ENCODE results near the gene UPB1.
A peak's percentile ranks its signal among the peaks of the same experiment; 100 is the strongest.

The UPB1 gene

DNA sequence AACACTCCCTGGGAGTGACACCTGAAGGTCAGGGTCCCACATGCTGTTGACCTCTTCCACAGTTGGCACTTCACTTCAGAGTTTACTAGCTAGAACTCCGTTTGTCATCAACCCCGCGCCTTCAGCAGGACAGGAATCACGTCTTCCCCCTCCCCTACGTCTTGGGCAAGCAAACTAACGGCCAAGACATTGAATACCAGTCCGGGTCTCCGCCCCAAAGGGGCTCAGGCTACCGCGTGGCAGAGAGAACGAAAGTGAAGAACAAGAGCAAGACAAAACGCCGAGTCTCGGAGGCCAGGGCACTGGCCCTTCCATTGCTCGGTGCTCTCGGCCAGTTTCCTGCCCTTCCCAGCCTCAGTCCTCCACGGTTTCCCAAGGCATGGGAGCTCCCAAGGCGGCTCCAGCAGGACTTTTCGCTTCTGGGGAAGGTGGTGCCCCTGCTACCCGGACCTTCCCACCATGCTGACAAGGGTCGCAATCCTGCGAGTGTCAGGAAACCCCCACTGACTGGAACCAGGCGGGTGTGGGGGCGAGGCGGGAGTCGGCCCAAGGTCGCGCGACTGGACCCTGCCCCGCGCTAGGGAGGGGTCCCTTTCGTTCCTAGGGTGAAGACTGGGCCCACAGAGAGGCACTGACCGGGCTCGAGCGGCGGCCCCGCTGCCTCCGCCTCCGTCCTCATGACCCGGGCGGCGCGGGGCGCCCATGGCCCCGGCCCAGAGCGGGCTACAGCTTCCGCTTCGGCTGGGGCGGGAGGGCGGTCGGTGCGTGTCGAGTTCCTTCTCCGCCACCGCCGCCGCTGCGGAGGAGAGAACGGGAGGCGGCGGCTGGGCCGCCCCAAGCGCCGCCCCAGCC, 59.4 kb downstream of the UPB1 start, which contains the start of gene GUCD1:
Gene GUCD1 (minus strand): TSS at position 826 of the 852 bp plus-strand sequence. CDS start 147 bp downstream, at position 679.
- peak within 1 kb of the TSS; percentile 97 for H3K27ac ChIP-seq
- TF ChIP-seq ZFX (IDR thresholded peaks at IDR 0.05): peak; percentile 38
- TF ChIP-seq, protein P1, sequence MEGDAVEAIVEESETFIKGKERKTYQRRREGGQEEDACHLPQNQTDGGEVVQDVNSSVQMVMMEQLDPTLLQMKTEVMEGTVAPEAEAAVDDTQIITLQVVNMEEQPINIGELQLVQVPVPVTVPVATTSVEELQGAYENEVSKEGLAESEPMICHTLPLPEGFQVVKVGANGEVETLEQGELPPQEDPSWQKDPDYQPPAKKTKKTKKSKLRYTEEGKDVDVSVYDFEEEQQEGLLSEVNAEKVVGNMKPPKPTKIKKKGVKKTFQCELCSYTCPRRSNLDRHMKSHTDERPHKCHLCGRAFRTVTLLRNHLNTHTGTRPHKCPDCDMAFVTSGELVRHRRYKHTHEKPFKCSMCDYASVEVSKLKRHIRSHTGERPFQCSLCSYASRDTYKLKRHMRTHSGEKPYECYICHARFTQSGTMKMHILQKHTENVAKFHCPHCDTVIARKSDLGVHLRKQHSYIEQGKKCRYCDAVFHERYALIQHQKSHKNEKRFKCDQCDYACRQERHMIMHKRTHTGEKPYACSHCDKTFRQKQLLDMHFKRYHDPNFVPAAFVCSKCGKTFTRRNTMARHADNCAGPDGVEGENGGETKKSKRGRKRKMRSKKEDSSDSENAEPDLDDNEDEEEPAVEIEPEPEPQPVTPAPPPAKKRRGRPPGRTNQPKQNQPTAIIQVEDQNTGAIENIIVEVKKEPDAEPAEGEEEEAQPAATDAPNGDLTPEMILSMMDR (conservative IDR thresholded peaks at IDR 0.05): no peak

DNA sequence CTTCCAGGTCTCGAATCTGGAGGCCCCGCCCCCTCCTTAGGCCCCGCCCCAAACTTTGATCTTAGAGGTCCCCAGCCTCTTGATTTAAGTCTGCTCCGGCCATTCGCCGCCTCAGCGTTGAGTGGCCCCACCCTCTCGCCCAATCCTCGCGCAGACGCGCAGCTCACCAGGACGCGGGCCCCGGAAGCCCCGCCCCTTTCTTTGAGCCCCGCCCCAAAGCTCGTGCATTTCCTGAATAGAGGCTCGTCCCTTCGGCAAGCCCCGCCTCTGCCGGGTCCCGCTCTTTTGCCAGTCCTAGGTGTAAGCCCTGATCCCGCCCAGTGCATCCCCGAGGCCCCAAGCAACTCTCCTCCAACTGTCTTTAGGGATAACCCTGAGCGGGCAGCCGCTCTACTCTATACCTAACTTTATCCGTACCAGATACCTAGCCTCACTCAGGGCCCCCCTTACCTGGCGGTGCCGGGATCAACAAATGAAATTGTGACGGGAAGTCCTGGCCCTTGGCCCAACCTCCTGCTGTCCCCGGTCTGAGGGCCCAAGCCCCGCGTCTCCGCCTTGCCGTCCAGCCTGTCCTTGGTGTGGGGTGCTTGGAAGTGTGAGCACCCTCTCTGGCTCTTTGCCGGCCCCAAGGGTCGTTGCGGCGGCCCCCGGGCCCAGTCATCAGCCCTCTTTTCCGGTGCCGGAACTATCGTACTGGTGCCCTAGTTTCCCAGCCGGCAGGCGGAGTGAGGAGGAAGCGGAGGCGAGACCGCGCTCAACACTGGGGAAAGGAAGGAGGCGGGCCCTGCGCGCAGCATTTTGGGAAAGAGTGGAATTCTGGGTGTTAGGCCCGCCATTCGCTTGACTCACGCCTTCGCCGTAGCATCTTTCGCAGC, 60.3 kb downstream of the UPB1 start, which contains the start of gene SNRPD3:
Gene SNRPD3 (plus strand): TSS at position 835 of the 875 bp plus-strand sequence. CDS start 1,676 bp downstream, outside the sequence.
- TF ChIP-seq, protein P1 (conservative IDR thresholded peaks at IDR 0.05): no peak
- peak; percentile 90 for TF ChIP-seq ZFX (IDR thresholded peaks at IDR 0.05)
- H3K27ac ChIP-seq: peak within 1 kb of the TSS; percentile 97

DNA sequence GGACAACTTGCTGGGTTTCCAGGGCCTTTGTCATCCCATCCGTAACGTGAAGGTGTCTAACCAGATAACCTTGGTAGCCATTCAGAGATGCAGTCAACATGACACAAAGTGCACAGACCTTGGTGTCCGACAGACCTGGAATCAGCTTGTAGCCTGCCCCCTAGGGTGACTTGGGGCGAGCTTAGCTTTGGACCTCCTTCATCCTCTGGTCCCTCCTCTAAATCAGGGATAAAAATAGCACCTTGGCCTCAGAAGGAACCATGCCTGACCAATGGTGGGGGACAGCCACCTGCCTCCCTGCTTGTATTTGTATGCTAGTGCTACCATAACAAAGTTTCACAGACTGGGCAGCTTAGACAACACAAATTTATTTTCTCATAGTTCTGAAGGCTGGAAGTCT, 64.3 kb downstream of the UPB1 start:
- TF ChIP-seq, protein P1 (conservative IDR thresholded peaks at IDR 0.05): no peak
- no peak for TF ChIP-seq ZFX (IDR thresholded peaks at IDR 0.05)
- H3K27ac ChIP-seq: no peak overlapping the region

DNA sequence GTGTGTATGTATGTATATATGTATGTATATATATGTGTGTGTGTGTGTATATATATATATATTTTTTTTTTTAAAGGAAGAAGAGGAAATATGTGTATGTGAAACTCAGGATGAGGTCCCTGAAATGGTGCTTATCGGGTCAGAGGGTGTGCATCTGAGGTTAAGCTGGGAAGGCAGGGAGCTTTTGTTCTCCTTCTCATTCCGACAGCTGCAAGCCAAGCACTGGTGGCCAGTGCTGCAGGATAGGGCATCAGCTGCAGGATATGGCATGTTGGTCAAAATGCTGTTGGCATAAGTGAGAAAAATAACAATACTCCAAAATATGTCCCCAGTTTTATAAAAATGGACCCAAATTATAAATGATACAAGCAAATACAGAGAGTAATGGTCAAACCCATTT, 68.1 kb downstream of the UPB1 start:
- H3K27ac ChIP-seq: no peak overlapping the region
- TF ChIP-seq, protein P1 (conservative IDR thresholded peaks at IDR 0.05): no peak
- TF ChIP-seq ZFX (IDR thresholded peaks at IDR 0.05): no peak

DNA sequence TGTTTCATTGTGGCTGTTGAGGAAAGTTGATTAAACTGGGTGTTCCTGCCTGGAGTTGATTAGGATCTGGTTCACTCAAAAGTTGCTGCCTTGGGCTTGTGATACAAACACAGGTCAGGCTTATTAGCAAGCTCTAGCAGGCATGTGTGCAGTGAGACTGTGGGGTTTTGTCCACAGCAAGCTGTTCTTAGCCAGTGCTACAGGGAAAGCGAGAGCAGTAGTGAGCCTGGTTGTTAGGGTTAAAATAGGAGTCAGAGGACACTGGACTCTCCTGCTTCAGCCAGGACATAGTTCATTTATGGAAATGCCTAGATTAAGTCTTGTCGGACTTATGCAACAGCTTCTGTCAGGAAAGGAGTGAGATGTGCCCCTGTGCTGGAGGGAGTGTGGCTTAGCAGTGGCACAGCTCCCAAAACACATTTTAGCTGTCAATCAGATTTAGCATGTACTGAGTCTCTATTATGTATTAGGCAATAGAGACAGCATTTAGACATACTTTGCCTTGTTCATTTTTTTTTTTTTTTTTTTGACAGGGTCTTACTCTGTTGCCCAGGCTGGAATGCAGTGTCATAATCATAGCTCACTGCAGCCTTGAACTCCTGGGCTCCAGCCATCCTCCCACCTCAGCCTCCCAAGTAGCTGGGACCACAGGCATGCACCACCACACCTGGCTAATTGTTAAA, 69.4 kb downstream of the UPB1 start:
- H3K27ac ChIP-seq: no peak overlapping the region
- TF ChIP-seq ZFX (IDR thresholded peaks at IDR 0.05): no peak
- TF ChIP-seq, protein P1 (conservative IDR thresholded peaks at IDR 0.05): no peak

DNA sequence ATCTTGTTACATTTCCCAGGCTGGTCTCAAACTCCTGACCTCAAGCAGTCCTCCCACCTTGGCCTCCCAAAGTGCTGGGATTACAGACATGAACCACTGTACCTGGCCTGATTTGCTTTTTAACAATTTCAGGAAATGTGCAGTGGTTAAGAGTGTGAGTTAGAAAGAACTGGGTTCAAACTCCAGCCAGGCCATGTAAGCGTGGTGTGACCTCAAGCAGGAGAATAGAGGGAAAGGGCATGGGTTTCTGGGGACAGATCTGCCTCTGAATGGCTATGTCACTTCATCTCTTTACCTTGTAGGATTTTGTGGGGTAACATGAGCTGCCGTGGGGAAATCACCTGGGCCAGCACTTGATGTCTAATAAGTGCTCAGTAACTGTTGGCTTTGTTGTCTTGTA, 69.9 kb downstream of the UPB1 start:
- TF ChIP-seq ZFX (IDR thresholded peaks at IDR 0.05): no peak
- TF ChIP-seq, protein P1 (conservative IDR thresholded peaks at IDR 0.05): no peak
- no peak overlapping the region for H3K27ac ChIP-seq
